ENCODE results near the gene THSD4. TPM values are rescaled to one million over a fixed set of nuclear protein-coding genes. Genes with fewer than 3 reads are reported as not detected.

The THSD4 gene
- total and polyA plus RNA-seq, 9 of the 15 experiments (the other 6 are each of a cell fraction or from before 2014, with no cell fraction given) = 0.04 TPM; not detected in 5

- TF ChIP-seq, protein P1, sequence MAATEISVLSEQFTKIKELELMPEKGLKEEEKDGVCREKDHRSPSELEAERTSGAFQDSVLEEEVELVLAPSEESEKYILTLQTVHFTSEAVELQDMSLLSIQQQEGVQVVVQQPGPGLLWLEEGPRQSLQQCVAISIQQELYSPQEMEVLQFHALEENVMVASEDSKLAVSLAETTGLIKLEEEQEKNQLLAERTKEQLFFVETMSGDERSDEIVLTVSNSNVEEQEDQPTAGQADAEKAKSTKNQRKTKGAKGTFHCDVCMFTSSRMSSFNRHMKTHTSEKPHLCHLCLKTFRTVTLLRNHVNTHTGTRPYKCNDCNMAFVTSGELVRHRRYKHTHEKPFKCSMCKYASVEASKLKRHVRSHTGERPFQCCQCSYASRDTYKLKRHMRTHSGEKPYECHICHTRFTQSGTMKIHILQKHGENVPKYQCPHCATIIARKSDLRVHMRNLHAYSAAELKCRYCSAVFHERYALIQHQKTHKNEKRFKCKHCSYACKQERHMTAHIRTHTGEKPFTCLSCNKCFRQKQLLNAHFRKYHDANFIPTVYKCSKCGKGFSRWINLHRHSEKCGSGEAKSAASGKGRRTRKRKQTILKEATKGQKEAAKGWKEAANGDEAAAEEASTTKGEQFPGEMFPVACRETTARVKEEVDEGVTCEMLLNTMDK (IDR thresholded peaks at IDR 0.05; ENCODE audit: borderline replicate concordance, insufficient read depth, low read depth, low read length, poor library complexity, severe bottlenecking) = no peak
- TF ChIP-seq ZNF407 (IDR thresholded peaks at IDR 0.05; ENCODE audit: low read depth) = no peak
These were observed 76.0 kb downstream of the THSD4 start (continued) for GRCh38 chr15:71191296-71191695.
